Measurements from ENCODE around the gene ZRSR2.
A peak's percentile ranks its signal among the peaks of the same experiment; 100 is the strongest.

ZRSR2 gene

GRCh38 chrX:15853586-15854079 lies 63.3 kb downstream of the ZRSR2 start:
- DNase-seq (ENCODE audit: low read depth, low spot score) = no peak

DNA sequence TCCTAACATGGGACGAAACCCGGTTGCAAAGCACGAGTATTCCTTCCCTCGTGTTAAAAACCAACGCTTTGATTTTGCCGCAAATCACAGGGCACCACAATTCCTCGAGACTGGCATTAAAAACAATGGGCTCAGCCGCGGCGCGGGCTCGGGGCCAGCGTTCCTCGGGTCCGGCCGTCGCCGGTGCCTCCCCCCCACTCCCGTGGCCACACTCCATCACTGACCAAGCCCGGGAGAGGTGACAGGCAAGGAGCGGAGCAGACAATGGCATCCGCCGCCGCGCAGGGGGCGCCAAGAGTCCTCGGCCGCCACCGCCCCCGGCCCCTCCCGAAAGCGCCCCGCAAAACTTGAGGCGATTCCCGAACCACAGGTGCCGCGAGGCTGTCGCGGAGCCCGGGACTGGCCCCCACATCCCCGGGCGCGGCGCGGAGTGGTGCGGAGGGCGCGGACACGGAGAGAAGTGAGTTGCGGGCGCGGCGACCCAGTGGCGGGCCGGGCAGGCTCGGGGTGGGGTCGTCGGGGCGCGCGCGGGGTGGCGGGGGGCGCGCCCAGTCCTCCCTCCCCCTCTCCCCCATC lies 63.9 kb downstream of the ZRSR2 start:
- DNase-seq (ENCODE audit: low read depth, low spot score) = no peak

DNA sequence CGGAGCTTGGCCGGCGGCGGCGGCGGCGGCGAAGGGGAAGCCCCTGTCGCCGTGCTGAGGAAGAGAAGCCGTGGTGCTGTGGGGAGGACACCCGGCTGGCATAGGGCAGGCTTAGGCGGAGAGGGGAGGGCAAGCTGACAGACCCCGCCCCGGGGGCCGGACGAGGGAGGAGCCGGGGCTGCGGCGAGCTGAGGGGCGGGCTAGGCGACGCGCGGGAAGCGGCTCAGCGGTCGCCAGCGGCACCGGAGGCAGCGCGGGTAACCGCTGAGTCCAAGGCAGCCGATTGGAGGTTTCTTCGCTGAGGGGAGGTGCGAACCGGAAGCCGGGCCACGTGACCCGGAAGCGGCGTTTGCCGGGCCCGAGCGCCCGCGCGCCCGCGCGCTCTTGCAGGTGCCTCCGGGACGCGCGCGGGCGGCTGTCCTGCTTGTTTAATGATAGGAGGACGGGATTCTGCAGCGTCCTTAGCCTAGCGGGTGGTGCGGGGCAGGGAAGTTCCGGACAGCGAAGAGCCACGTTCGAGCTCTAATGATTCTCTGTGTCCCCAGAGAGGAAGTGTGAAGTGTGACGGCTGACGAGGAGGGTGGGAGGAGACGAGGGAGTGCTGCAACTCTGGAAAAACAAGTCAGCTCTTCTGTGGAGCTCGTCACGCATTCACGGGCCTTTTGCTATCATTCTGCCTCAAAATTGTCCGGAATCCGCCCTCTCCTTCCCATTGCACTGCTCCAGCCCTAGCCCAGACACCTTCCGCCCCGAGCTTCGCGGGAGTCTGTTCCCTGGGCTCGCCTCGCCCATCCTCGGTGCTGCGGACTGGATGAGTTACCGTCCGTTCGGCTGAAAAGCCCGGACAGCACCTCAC lies 64.7 kb downstream of the ZRSR2 start, which contains the start of gene AP1S2:
TSS of gene AP1S2 (minus strand) at position 102 of the 856 bp plus-strand sequence. CDS start 2,289 bp downstream, outside the sequence.
- peak; percentile 78 for DNase-seq (ENCODE audit: low read depth, low spot score)

DNA sequence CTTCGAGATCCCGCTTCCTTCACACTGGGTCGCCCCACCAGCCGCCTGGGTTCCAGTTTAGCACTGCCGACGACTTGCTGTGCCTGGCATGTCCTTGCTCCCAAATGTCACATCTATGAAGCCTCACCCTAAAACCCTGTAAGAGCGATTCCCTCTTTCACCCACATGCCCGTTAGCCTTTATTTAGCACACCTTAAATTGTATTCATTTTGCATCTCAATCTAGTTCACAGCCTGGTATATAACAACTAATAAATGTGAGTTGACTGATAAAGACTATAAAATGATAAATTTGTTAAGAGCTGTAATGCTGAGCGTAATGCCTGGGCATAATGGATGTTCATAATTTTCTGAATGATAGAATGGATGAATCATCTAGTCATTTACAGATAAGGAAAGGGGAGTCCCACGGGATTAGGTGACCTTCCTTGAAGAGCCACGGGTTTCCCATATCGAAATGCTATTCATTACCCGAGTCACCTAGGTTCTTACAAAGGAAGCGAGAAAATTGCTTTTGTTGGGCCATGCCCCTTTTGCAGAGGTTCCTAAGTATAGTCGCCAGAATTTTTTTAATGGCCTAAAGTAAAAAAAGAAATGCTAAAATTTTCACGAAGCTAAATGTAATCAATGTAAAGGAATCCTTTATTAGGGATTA lies 65.4 kb downstream of the ZRSR2 start:
- no peak for DNase-seq (ENCODE audit: low read depth, low spot score)

DNA sequence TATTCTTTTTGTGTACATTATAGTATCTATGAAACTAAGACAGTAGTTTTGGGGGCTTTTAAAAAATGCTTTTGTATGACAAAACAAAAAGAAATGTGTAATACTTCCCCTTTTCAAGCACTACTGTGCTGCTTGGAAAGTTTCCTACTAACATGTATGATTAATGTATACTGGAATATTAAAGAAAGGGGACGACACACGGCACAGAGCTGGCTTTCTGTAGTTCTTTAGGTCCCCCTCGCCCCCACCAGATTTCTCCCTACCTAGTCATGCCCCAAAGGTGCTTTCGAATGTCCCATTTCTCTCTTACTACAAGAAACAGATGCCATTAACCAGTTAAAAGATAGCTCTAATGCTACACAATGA lies 65.9 kb downstream of the ZRSR2 start:
- no peak for DNase-seq (ENCODE audit: low read depth, low spot score)

- DNase-seq (ENCODE audit: low read depth, low spot score) = no peak
Observed at GRCh38 chrX:15856636-15857035, 66.4 kb downstream of the ZRSR2 start.

- DNase-seq (ENCODE audit: low read depth, low spot score) = no peak
Observed at GRCh38 chrX:15858051-15858450, 67.8 kb downstream of the ZRSR2 start.

GRCh38 chrX:15860921-15861320 lies 70.6 kb downstream of the ZRSR2 start:
- no peak for DNase-seq (ENCODE audit: low read depth, low spot score)

DNA sequence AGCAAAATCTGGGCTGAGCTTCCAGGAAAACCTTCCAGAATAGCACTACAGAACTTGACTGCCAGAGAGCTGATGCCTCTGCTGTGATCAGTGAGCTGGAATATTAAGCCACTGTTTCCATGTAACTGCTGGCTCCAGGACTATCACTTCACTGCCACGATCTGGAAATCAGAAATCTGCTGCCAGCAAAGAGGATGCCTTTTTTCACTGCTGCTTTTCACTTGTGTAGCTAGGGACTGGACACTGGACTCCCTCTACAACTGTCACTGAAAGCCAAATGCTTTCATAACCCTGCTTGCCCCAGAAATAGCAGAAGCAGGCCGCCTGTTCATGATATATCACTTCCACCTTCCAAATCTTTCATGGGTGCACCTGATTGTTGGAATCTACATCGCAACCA lies 73.7 kb downstream of the ZRSR2 start:
- no peak for DNase-seq (ENCODE audit: low read depth, low spot score)

DNA sequence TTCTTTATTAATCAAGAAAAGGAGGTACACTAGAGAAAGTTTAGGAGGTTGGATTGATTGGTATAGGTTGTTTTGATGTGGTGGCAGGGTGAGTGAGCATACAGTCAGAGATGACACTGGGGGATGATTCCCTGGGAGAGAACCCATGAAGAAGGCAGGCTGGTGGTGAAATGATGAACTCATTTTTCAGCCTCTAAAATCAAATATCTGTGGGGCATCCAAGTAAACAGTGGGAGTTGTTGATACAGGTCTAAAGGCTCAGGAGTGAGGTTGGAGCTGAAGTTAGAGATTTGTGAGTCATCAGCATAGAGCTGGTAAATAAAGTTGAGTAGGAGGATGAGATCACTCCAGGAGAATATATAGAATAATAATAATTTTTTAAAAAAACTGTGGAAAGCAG lies 74.3 kb downstream of the ZRSR2 start:
- no peak for DNase-seq (ENCODE audit: low read depth, low spot score)

DNA sequence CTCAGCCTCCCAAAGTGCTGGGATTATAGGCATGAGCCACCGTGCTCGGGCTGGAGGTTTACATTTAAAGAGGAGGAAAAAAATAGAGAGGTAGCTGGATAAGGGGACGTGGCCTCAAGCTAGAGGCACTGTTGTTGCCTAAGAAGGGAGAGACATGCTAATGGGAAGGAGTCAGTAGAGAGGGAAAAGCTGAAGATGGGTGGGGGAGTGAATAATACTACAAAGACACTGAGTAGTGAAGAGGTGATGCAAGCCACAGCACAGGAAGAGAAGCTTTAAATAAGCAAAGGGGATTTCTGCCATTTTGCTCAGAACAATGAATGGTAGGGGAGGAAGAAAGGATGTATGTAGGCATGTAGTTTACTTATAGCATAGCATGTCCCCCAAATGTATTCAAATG lies 75.9 kb downstream of the ZRSR2 start:
- DNase-seq (ENCODE audit: low read depth, low spot score) = no peak

GRCh38 chrX:15869695-15870094 lies 79.4 kb downstream of the ZRSR2 start:
- DNase-seq (ENCODE audit: low read depth, low spot score) = no peak

GRCh38 chrX:15870310-15870709 lies 80.0 kb downstream of the ZRSR2 start:
- no peak for DNase-seq (ENCODE audit: low read depth, low spot score)

Data from activated naive CD8-positive, alpha-beta T cell treated with anti-CD3 and anti-CD28 coated beads, Interleukin-2, amount 50 U/mL, for 16 hours (primary cell).